GM12878 (cell line): ENCODE results near the gene SS18. TPM values are rescaled to one million over a fixed set of nuclear protein-coding genes. Genes with fewer than 3 reads are reported as not detected.

Source experiments
- ATAC-seq: fragments of 200-7000 bp; cut with Tn5 transposase; 3 replicates; pipeline ENCODE4 v1.9.1; 2020; ENCODE audit warnings: mild to moderate bottlenecking, moderate library complexity
- BruUV-seq: library from RNA; stranded (reverse); fragments of 400-500 nt; replicated peaks from 2 replicates; lab custom pipeline; 2021; lab: Mats Ljungman, UMichigan
- CTCF ChIA-PET: fragments of 300-600 bp; sonication (Branson Sonifier 250); formaldehyde crosslinking; extraction: SDS; loops from one replicate; lab custom pipeline; 2021; ENCODE audit warnings: inconsistent platforms; lab: Yijun Ruan, JAX
- POLR2A ChIA-PET: fragments of 350-600 bp; formaldehyde crosslinking; extraction: SDS; loops from one replicate; lab custom pipeline; 2021; ENCODE audit warnings: inconsistent platforms; lab: Charles Lee
- RAD21 ChIA-PET: fragments of 300-600 bp; sonication (Branson Sonifier 250); formaldehyde crosslinking; loops from one replicate; lab custom pipeline; 2023; ENCODE audit warnings: antibody characterized with exemption; ENCODE audit not compliant: unreplicated experiment; lab: Charles Lee
- SMC1A ChIA-PET: fragments of 300-600 bp; sonication (Branson Sonifier 250); formaldehyde crosslinking; loops from one replicate; lab custom pipeline; 2023; ENCODE audit not compliant: unreplicated experiment, uncharacterized antibody; lab: Charles Lee
- DNase-seq: peaks from one replicate; pipeline ENCODE4 v3.0.0-alpha.2; 2011; ENCODE audit warnings: low read depth, low spot score
- FAIRE-seq: peaks from 3 replicates; lab custom pipeline; 2011; peaks lifted over from hg19 to GRCh38; lab: Jason Lieb, UNC
- H2AFZ ChIP-seq: 2 replicates; pipeline ENCODE4 v1.6.0; 2011; ENCODE audit warnings: low read depth, low read length, control low read depth; ENCODE audit not compliant: control insufficient read depth
- H3K27ac ChIP-seq: 2 replicates; pipeline ENCODE4 v1.5.1; 2011; ENCODE audit warnings: control low read depth; ENCODE audit not compliant: control insufficient read depth, insufficient read depth
- H3K27me3 ChIP-seq, 2 experiments: replicated peaks in 1 of 2; 2 replicates each; pipeline versions ENCODE4 v1.6.0 to v1.6.1; 2011; ENCODE audit warnings: low read length in 1 of 2; ENCODE audit not compliant: control insufficient read depth in 2 of 2, insufficient read depth in 2 of 2
- H3K36me3 ChIP-seq, 2 experiments: 2 replicates each; pipeline ENCODE4 v1.5.1; 2011; ENCODE audit warnings: low read length in 1 of 2; ENCODE audit not compliant: control insufficient read depth in 2 of 2, insufficient read depth in 2 of 2
- H3K4me1 ChIP-seq: 2 replicates; pipeline ENCODE4 v1.6.1; 2011; ENCODE audit warnings: mild to moderate bottlenecking, low read length, moderate library complexity, mixed read lengths; ENCODE audit not compliant: control insufficient read depth, insufficient read depth
- H3K4me2 ChIP-seq: 2 replicates; pipeline ENCODE4 v1.6.0; 2011; ENCODE audit warnings: control low read depth; ENCODE audit not compliant: control insufficient read depth, insufficient read depth
- H3K4me3 ChIP-seq: fragments of 200-600 bp; sonication (generic); 2 replicates; pipeline ENCODE4 v1.5.1; 2016
- H3K79me2 ChIP-seq: 2 replicates; pipeline ENCODE4 v1.6.0; 2011; ENCODE audit warnings: low read length; ENCODE audit not compliant: control insufficient read depth, insufficient read depth
- H3K9ac ChIP-seq: 2 replicates; pipeline ENCODE4 v1.8.0; 2011; ENCODE audit warnings: low read length, control low read depth, mixed read lengths; ENCODE audit not compliant: control insufficient read depth, insufficient read depth
- H3K9me3 ChIP-seq: replicated peaks from 3 replicates; pipeline ENCODE4 v1.5.1; 2011; ENCODE audit warnings: mild to moderate bottlenecking, low read length; ENCODE audit not compliant: control insufficient read depth, insufficient read depth
- H4K20me1 ChIP-seq: 2 replicates; pipeline ENCODE4 v1.6.0; 2011; ENCODE audit not compliant: control insufficient read depth, insufficient read depth
- CBX5 ChIP-seq: sonication (generic); IDR thresholded peaks from 2 replicates; pipeline ENCODE4 v1.6.1; 2016; ENCODE audit warnings: low read depth, moderate library complexity, mild to moderate bottlenecking, inconsistent platforms
- EP300 ChIP-seq, 2 experiments: fragments of 150-350 bp in 1 of 2; IDR thresholded peaks; 2 replicates each; pipeline ENCODE4 v1.6.1; 2011 to 2012; ENCODE audit warnings: low read depth in 2 of 2, low read length in 2 of 2, borderline replicate concordance in 1 of 2, improper control_type of control experiment in 1 of 2, inconsistent platforms in 1 of 2; ENCODE audit not compliant: control insufficient read depth in 1 of 2
- HCFC1 ChIP-seq: fragments of 150-350 bp; IDR thresholded peaks from 2 replicates; pipeline ENCODE4 v1.6.1; 2014; ENCODE audit warnings: low read length
- IKZF2 ChIP-seq, 2 experiments: fragments of 450-650 bp; IDR thresholded peaks; 2 replicates each; pipeline ENCODE4 v1.6.1; 2017; ENCODE audit warnings: mild to moderate bottlenecking in 2 of 2, moderate library complexity in 2 of 2
- MEF2A ChIP-seq: IDR thresholded peaks from 2 replicates; pipeline ENCODE4 v1.6.1; 2011; ENCODE audit warnings: low read depth, mild to moderate bottlenecking, low read length, moderate library complexity; ENCODE audit not compliant: insufficient read depth
- MTA2 ChIP-seq: fragments of 450-650 bp; IDR thresholded peaks from 2 replicates; pipeline ENCODE4 v1.6.1; 2016; ENCODE audit warnings: low read depth, mild to moderate bottlenecking, moderate library complexity
- MYB ChIP-seq: fragments of 150-350 bp; IDR thresholded peaks from 2 replicates; pipeline ENCODE4 v1.6.1; 2014; ENCODE audit warnings: mild to moderate bottlenecking, low read depth, low read length, borderline replicate concordance
- NBN ChIP-seq: fragments of 450-650 bp; IDR thresholded peaks from 2 replicates; pipeline ENCODE4 v1.6.1; 2016
- NR2F1 ChIP-seq: fragments of 450-650 bp; conservative IDR thresholded peaks from 2 replicates; pipeline ENCODE4 v1.6.1; 2017; ENCODE audit warnings: mild to moderate bottlenecking
- PAX8 ChIP-seq: fragments of 450-650 bp; IDR thresholded peaks from 2 replicates; pipeline ENCODE4 v1.6.1; 2017; ENCODE audit warnings: mild to moderate bottlenecking, moderate library complexity
- SPI1 ChIP-seq: IDR thresholded peaks from 2 replicates; pipeline ENCODE4 v1.6.1; 2011; ENCODE audit warnings: low read depth, mild to moderate bottlenecking, low read length, moderate library complexity, borderline replicate concordance; ENCODE audit not compliant: insufficient read depth
- SREBF2 ChIP-seq: IDR thresholded peaks from 2 replicates; pipeline ENCODE4 v1.6.1; 2012; ENCODE audit warnings: mild to moderate bottlenecking, low read length
- SUPT20H ChIP-seq: IDR thresholded peaks from 2 replicates; pipeline ENCODE4 v1.6.1; 2011; ENCODE audit warnings: low read depth, mild to moderate bottlenecking, low read length, moderate library complexity, borderline replicate concordance; ENCODE audit not compliant: control insufficient read depth
- TCF12 ChIP-seq: IDR thresholded peaks from 2 replicates; pipeline ENCODE4 v1.6.1; 2011; ENCODE audit warnings: low read depth, mild to moderate bottlenecking, low read length
- ZNF274 ChIP-seq: IDR thresholded peaks from one replicate; pipeline ENCODE4 v1.8.0; 2011; ENCODE audit not compliant: insufficient read length, insufficient read depth
- ZNF384 ChIP-seq: IDR thresholded peaks from 2 replicates; pipeline ENCODE4 v1.6.1; 2012; ENCODE audit warnings: low read depth, mild to moderate bottlenecking, low read length, improper control_type of control experiment, borderline replicate concordance
- ZZZ3 ChIP-seq: IDR thresholded peaks from 2 replicates; pipeline ENCODE4 v1.6.1; 2011; ENCODE audit warnings: low read depth; ENCODE audit not compliant: control insufficient read depth, insufficient read length
- in situ Hi-C: fragments of 300-500 bp; cut with MboI; formaldehyde crosslinking; loops from 9 replicates; pipeline ENCODE4 v1.14.3; 2018; ENCODE audit warnings: mixed read lengths
- intact Hi-C: fragments of 100-400 bp; cut with micrococcal nuclease; formaldehyde crosslinking; loops from one replicate; pipeline ENCODE4 v1.14.2; 2022; ENCODE audit not compliant: unreplicated experiment
- polyA plus RNA-seq, 11 experiments: library from polyadenylated mRNA; depleted of rRNA in 4 of 11; unstranded in 6 of 11; stranded (reverse) in 5 of 11; fragments of >200 nt; fragmentation: Nextera tagmentation in 4 of 11; fragmentation: Illumina TruSeq in 1 of 11; extraction: Ambion mirVana in 4 of 11; extraction: Trizol in 1 of 11; gene quantifications; 1 replicate in 1 of 11; 2 replicates in 10 of 11; pipeline versions ENCODE4 v1.2.1 to v1.2.3, GENCODE V29; 2011 to 2016; ENCODE audit warnings: inconsistent platforms in 2 of 11, missing spikeins in 2 of 11, low read depth in 1 of 11
- total RNA-seq, 4 experiments: library from RNA; depleted of rRNA in 3 of 4; stranded (reverse); fragments of >200 nt in 3 of 4; fragmentation: Illumina TruSeq in 1 of 4; extraction: Trizol in 1 of 4; gene quantifications; 2 replicates each; pipeline versions ENCODE4 v1.2.1 to v1.2.3, GENCODE V29; 2013 to 2021
- TF ChIP-seq, protein P1 (sequence below): fragments of 450-650 bp; IDR thresholded peaks from 2 replicates; pipeline ENCODE4 v1.6.1; 2017; ENCODE audit warnings: low read depth, mild to moderate bottlenecking, moderate library complexity
- TF ChIP-seq, protein P2 (sequence below): IDR thresholded peaks from 2 replicates; pipeline ENCODE4 v1.6.1; 2011; ENCODE audit warnings: low read depth, low read length, improper control_type of control experiment, borderline replicate concordance
- TF ChIP-seq, protein P3 (sequence below): fragments of 150-350 bp; IDR thresholded peaks from 2 replicates; pipeline ENCODE4 v1.6.1; 2016; ENCODE audit warnings: low read depth, low read length

Gene SS18
- total and polyA plus RNA-seq, 10 of the 15 experiments (the other 5 are each of a cell fraction or from before 2014, with no cell fraction given), result 16.6 to 153 (median 81.8) TPM

DNA sequence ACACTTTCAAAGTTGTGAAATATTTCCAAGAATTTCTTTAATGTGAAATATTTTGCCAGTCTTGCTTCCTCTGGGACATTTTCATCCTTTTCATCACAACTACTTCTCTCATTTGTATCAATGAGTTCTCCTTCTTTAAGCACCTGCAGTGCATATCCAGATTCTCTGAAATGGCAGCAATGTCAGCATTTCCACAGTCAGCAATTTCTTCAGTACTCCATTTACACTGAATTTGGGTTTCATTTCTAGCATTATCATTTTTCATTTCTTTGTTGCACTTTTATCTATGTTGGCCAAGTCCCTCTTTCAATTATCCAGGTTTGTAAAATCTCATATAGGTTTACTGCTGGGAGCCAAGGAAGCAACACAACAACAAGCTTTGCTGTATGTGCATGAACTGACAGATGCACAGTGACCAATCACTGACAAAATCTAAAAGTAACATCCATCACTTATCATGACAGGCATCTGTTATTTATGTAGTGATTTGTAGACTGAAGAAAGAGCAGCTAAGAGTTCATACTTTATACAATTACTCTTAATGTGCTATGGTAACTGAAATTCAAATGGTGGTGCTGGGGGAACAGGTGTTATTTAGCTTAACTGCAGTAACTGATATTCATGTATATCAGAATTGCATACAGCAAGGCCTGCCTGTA, 43.9 kb downstream of the SS18 start:
- H3K4me3 ChIP-seq, result no peak overlapping the region
- no peak overlapping the region for H2AFZ ChIP-seq
- no peaks in the 10 kb centered on the region for H3K27me3 ChIP-seq
- no peak overlapping the region for H3K9ac ChIP-seq
- H4K20me1 ChIP-seq, result no peaks in the 10 kb centered on the region
- in situ Hi-C loops, result no loop called here
- ChIA-PET POLR2A (no interaction called here), CTCF (interaction anchor here (1.3 to 2.0 kb wide), 2 partner anchors 8 to 205 kb away, joined by 3 to 7 read pairs; no protein-coding TSS in a partner anchor), RAD21 (interaction anchor here (0.6 kb wide), 1 partner anchor 22 kb away, joined by 3 read pairs; no protein-coding TSS in a partner anchor), SMC1A (interaction anchor here (0.7 to 1.0 kb wide), 2 partner anchors 9 to 22 kb away, joined by 3 read pairs; no protein-coding TSS in a partner anchor)
- no TSS peak for BruUV-seq
- intact Hi-C loops, result no loop called here
- FAIRE-seq (no peak), ATAC-seq (no peak), DNase-seq (no peak)
- H3K9me3 ChIP-seq, result no peaks in the 10 kb centered on the region; the same call in 2 of the 3 replicates
- no peak overlapping the region for H3K4me2 ChIP-seq
- H3K36me3 ChIP-seq, result peaks cover 4 to 26% of the 10 kb centered on the region in 2 experiments
- peaks cover 6% of the 10 kb centered on the region for H3K4me1 ChIP-seq
- no peak overlapping the region for H3K27ac ChIP-seq
- TF ChIP-seq, protein P1, sequence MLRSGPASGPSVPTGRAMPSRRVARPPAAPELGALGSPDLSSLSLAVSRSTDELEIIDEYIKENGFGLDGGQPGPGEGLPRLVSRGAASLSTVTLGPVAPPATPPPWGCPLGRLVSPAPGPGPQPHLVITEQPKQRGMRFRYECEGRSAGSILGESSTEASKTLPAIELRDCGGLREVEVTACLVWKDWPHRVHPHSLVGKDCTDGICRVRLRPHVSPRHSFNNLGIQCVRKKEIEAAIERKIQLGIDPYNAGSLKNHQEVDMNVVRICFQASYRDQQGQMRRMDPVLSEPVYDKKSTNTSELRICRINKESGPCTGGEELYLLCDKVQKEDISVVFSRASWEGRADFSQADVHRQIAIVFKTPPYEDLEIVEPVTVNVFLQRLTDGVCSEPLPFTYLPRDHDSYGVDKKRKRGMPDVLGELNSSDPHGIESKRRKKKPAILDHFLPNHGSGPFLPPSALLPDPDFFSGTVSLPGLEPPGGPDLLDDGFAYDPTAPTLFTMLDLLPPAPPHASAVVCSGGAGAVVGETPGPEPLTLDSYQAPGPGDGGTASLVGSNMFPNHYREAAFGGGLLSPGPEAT, result no peak
- TF ChIP-seq MEF2A (no peak), ZZZ3 (no peak), SREBF2 (no peak), SUPT20H (no peak), MYB (no peak), CBX5 (no peak), ZNF274 (no peak), NBN (no peak), MTA2 (no peak), ZNF384 (no peak), TCF12 (no peak), IKZF2 (IDR thresholded peaks at IDR 0.05) (no peak), EP300 (IDR thresholded peaks at IDR 0.05; ENCODE audit: borderline replicate concordance in 1 of 2, control insufficient read depth in 1 of 2, low read depth in 2 of 2, low read length in 2 of 2) (no peak), NR2F1 (no peak), SPI1 (no peak), PAX8 (no peak), HCFC1 (no peak)
- TF ChIP-seq, protein P2, sequence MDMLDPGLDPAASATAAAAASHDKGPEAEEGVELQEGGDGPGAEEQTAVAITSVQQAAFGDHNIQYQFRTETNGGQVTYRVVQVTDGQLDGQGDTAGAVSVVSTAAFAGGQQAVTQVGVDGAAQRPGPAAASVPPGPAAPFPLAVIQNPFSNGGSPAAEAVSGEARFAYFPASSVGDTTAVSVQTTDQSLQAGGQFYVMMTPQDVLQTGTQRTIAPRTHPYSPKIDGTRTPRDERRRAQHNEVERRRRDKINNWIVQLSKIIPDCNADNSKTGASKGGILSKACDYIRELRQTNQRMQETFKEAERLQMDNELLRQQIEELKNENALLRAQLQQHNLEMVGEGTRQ, result no peak
- TF ChIP-seq, protein P3, sequence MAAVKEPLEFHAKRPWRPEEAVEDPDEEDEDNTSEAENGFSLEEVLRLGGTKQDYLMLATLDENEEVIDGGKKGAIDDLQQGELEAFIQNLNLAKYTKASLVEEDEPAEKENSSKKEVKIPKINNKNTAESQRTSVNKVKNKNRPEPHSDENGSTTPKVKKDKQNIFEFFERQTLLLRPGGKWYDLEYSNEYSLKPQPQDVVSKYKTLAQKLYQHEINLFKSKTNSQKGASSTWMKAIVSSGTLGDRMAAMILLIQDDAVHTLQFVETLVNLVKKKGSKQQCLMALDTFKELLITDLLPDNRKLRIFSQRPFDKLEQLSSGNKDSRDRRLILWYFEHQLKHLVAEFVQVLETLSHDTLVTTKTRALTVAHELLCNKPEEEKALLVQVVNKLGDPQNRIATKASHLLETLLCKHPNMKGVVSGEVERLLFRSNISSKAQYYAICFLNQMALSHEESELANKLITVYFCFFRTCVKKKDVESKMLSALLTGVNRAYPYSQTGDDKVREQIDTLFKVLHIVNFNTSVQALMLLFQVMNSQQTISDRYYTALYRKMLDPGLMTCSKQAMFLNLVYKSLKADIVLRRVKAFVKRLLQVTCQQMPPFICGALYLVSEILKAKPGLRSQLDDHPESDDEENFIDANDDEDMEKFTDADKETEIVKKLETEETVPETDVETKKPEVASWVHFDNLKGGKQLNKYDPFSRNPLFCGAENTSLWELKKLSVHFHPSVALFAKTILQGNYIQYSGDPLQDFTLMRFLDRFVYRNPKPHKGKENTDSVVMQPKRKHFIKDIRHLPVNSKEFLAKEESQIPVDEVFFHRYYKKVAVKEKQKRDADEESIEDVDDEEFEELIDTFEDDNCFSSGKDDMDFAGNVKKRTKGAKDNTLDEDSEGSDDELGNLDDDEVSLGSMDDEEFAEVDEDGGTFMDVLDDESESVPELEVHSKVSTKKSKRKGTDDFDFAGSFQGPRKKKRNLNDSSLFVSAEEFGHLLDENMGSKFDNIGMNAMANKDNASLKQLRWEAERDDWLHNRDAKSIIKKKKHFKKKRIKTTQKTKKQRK, result no peak
- H3K79me2 ChIP-seq, result peaks cover 2% of the 10 kb centered on the region
